ENCODE results near the gene IQSEC2.

IQSEC2 gene

GRCh38 chrX:53244610-53245009, 36.8 kb downstream of the IQSEC2 start:
- no peak for DNase-seq (ENCODE audit: low read depth in 2 of 2)

- no peak for DNase-seq (ENCODE audit: low read depth in 2 of 2)
Measured at GRCh38 chrX:53242310-53242709, 39.1 kb downstream of the IQSEC2 start.

GRCh38 chrX:53241558-53241957, 39.8 kb downstream of the IQSEC2 start:
- no peak for DNase-seq (ENCODE audit: low read depth in 2 of 2)

GRCh38 chrX:53239474-53239873, 41.9 kb downstream of the IQSEC2 start:
- DNase-seq (ENCODE audit: low read depth in 2 of 2): peak in 1 of 2 donors; percentile 32

- no peak for DNase-seq (ENCODE audit: low read depth in 2 of 2)
Measured at GRCh38 chrX:53237056-53237455, 44.3 kb downstream of the IQSEC2 start.

GRCh38 chrX:53236025-53236679, 45.2 kb downstream of the IQSEC2 start:
- no peak for DNase-seq (ENCODE audit: low read depth in 2 of 2)

- no peak for DNase-seq (ENCODE audit: low read depth in 2 of 2)
Measured at GRCh38 chrX:53235566-53235965, 45.8 kb downstream of the IQSEC2 start.

- DNase-seq (ENCODE audit: low read depth in 2 of 2): no peak
Measured at GRCh38 chrX:53234484-53234883, 46.9 kb downstream of the IQSEC2 start.

GRCh38 chrX:53233536-53233935, 47.8 kb downstream of the IQSEC2 start:
- no peak for DNase-seq (ENCODE audit: low read depth in 2 of 2)

GRCh38 chrX:53230116-53230515, 51.3 kb downstream of the IQSEC2 start:
- DNase-seq (ENCODE audit: low read depth in 2 of 2): no peak

- no peak for DNase-seq (ENCODE audit: low read depth in 2 of 2)
Measured at GRCh38 chrX:53227224-53227765, 54.1 kb downstream of the IQSEC2 start.

- peak; percentile 83 to 91 for DNase-seq (ENCODE audit: low read depth in 2 of 2)
Measured at GRCh38 chrX:53224860-53225797, 56.3 kb downstream of the IQSEC2 start, which contains the start of gene KDM5C. Gene KDM5C, minus strand, starts transcription at chrX:53225207. Its CDS starts 318 bp downstream, at chrX:53224889.

GRCh38 chrX:53223955-53224859, 57.2 kb downstream of the IQSEC2 start:
- DNase-seq (ENCODE audit: low read depth in 2 of 2): no peak

GRCh38 chrX:53223068-53223693, 58.2 kb downstream of the IQSEC2 start:
- DNase-seq (ENCODE audit: low read depth in 2 of 2): no peak
